SIG-M5 treated with dmso at 0.1 percent for 504 hours (cell line): Measurements from ENCODE around the gene CEMP1.
"Not testable (repeated sequence)": the region's sequence is repeated elsewhere in the genome, so short reads cannot be mapped to it uniquely, and the experiment has no call there.

Experiments
- DNase-seq: peaks from one replicate; lab custom pipeline; 2025; ENCODE audit not compliant: unreplicated experiment; lab: John Stamatoyannopoulos, UW

CEMP1 gene, protein sequence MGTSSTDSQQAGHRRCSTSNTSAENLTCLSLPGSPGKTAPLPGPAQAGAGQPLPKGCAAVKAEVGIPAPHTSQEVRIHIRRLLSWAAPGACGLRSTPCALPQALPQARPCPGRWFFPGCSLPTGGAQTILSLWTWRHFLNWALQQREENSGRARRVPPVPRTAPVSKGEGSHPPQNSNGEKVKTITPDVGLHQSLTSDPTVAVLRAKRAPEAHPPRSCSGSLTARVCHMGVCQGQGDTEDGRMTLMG

DNA sequence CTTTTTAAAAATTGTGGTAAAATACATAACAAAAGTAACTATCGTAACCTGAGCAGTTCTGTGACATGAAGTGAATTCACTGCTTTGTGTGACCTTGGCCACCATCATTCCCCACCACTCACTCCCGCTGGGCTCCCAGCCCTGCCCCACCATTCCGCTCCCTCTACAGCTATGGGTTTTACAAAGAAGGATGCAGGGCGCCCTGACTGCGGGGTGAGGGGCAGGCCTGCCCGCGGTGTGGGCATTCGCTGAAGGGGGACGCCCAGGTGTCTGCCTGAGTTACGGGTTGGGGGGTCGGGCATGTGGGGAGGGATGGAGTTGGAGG, at the start of gene CEMP1:
CEMP1 (minus strand) TSS at position 38 of the 325 bp plus-strand sequence. CDS start 335 bp downstream, outside the sequence.
- no peak for DNase-seq

DNA sequence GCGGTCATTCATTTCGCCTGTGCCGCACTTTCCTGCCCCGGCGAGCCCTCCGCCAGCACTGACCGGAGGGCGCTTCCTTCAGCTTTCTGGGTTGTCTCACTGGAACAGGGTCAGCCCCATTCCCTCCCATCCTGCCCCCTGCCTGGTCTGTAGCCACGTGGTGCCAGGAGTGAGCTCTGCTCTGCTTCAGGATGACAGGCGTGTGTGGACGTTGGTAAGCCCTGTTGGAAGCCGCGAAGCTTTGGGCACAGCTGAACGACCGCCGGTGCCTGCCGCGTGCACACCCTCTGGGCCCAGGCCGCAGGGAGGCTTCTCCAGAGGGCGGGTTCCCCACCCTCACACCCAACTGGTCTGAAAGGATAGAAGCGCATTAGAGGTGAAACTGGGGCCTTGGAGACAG, 49.6 kb upstream of the CEMP1 start:
- not testable (repeated sequence) for DNase-seq

DNA sequence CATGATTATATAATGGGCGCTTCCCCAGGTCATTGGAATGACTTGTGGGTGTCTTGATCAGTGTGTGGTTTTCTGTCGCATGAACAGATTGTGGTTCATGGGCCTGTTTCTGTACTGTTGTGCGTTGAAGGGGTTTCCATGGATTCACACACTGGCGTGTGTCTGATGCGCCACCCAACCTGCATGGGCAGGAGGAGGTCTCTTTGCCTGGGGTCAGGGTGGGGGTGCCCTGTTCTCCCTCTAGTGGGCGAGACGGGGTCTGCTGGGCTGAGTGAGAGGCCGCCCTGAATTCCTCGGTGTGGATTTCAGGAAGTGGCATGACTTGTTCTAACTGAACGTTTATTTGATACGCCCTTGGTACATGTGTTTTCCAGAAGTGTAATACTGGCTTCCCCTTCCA, 48.9 kb upstream of the CEMP1 start:
- DNase-seq: not testable (repeated sequence)

DNA sequence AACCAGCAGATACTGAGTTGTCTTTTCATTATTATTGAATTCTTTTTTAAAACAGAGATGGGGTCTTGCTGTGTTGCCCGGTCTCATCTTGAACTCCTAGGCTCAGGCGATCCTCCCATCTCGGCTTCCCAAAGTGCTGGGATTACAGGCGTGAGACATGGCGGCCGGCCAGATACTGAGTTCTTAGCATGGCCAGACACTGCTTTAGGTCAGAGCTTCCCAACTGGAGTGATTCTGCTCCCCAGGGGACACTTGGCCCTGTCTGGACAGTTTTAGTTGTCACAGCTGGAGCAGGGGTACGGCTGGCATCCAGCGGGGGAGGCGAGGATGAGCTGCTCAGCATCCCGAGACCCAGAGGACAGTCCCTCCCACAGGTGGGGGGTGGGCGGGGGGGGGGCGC, 47.7 kb upstream of the CEMP1 start:
- not testable (repeated sequence) for DNase-seq

DNA sequence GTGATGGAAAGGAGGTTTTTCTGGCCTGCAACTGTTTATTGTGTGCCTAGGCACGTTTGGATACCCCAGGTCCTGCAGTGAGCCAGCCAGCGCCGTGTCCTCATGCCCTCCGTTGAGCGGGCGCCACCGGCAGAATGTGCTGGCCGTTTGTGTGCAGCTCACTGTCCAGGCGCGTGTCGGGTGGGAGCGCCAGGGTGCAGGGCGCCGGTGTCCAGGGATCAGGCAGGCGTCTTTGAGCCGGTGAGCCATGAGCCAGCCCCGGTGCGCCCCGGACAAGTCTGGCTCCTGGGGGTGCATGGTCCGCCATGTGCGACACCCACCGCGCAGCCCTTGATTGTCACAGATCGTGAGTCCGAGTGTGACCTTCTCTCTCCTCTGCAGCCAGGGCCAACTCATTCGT, 45.8 kb upstream of the CEMP1 start:
- not testable (repeated sequence) for DNase-seq

DNA sequence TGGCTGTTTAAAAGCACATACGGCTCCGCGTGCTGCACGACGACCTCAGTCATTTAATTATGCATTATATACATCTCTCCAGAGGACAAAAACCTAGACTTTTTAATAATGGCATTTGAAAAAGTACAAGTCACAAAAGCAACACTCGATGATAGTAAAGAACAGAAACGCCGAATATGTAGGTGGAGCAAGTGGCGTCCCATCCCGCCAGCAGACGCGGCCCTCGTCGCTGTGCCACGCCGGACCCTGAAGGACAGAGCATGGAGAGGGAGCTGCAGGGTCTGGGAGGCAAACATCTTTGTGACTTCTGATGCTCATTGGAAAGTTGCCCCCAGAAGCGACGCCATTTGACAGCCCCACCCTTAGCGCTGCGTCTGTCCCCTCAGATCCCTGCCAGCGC, 44.6 kb upstream of the CEMP1 start:
- not testable (repeated sequence) for DNase-seq

DNA sequence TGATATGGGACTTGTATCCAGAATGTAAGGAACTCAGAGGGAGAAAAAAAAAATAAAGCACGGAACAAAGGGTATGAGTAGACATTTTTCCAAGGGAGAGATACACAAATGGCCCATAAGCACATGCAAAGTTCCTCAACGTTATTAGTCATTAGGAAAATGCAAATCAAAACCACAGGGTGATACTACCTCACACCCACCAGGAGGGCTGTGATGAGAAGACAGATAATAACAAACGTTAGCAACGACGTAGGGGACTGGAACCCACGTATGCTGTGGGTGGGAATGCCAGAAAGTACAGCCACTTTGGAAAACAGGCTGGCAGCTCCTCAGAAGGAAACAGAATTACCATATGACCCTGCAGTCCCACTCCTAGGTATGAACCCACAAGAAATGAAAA, 41.5 kb upstream of the CEMP1 start:
- not testable (repeated sequence) for DNase-seq

DNA sequence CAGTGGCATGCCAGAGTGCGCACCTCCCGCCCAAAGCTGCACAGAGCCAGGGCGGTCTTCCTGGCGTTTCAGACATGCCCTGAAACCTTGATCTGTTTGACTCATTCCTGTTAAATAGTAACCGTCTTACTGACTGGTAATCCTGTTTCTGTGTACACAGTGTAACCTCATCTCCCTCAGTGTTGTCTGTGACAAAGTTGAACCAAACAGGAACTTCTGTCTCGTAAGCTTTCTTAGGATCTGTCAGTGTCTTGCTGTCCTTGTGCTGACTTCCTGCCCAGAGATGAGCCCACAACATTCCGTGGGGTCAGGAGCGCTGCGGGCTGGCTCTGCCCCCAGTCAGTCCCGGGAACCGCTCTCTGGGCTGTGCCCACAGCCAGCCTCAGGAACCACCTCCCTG, 37.4 kb upstream of the CEMP1 start:
- DNase-seq: not testable (repeated sequence)

DNA sequence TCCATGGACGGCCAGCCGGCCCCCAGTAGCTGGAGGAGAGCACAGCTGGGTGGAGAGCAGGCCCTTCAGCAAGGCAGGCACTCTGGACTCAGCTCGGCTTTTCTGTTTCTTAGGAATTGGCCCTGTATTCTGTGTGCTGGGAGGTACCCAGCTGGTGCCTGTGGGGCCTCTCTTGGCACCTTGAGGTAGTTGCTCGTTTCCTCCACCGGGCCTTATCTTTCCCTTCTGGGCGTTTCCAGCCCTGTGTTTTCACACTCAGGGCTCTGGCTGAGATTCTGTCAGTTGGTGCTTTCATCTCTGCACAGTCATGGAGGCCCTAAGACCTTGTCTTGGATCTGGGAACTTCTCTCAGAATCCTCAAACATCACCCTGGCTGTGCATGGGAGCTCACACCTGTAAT, 36.3 kb upstream of the CEMP1 start:
- DNase-seq: not testable (repeated sequence)

DNA sequence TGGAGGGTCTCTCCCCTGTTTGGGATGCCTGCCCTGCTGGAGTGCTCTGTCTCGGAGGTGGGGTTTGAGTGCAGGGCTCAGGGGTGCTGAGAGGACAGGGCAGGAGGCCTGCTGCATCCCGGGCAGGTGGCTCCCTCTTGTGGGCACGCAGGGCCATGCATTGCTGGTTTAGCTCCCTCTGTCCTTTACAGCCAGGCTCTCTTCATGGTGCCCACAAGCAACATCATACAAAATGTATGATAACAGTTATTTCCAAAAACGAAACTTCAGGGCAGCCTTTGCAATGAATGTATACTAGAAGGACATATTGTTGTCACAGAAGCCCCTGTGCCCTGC, 29.6 kb upstream of the CEMP1 start:
- DNase-seq: not testable (repeated sequence)

DNA sequence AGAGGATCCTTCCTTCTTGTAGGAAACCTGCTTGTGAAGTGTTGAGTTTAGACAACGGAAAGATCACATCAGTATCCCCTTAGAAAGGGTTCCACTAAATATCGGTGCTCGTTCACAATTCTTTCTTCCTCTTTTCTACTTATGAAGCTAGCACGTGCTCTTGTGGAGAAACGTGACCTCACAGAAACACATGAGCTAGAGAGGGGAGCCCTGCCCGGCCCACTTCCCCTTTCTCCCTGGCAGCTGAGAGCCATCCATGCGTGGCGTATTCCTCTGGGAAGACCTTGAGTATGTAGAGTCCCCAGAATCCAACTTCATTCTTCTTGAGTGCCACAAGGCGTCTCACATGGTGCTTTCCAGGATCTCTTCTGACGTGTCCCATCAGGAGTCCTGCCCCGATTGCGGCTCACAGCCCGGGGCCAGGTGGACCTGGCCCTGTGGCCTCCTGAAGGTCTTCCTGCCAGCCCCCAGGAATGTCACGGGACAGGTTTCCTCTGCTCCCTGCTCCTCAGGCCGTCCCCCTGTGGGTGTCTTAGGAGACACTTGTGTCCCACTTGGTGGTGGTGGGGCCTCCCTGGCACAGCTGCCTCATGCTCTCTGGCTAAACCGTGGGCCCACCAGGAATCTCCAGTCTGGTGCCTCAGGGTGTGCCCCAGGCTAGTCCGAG, 29.1 kb upstream of the CEMP1 start:
- DNase-seq: not testable (repeated sequence)

DNA sequence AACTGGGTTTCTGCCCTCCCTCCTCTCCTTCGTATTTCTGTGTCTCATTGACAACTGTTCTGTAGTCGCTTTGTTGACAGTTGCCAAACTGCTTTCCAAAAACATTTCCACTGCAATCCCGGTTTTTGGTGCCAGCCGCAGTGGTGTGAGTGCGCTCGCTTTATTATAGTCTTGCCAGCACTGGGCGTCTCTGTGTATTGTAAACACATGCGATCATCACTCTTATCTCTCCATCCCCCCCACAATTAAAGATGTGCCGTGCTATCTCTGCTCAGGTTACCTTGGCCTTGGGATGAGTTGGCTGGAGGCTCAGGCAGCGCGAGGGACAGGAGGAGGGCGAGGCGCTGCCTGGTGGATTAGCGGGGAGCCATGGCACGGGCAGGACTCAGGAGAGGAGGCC, 25.9 kb upstream of the CEMP1 start:
- not testable (repeated sequence) for DNase-seq

DNA sequence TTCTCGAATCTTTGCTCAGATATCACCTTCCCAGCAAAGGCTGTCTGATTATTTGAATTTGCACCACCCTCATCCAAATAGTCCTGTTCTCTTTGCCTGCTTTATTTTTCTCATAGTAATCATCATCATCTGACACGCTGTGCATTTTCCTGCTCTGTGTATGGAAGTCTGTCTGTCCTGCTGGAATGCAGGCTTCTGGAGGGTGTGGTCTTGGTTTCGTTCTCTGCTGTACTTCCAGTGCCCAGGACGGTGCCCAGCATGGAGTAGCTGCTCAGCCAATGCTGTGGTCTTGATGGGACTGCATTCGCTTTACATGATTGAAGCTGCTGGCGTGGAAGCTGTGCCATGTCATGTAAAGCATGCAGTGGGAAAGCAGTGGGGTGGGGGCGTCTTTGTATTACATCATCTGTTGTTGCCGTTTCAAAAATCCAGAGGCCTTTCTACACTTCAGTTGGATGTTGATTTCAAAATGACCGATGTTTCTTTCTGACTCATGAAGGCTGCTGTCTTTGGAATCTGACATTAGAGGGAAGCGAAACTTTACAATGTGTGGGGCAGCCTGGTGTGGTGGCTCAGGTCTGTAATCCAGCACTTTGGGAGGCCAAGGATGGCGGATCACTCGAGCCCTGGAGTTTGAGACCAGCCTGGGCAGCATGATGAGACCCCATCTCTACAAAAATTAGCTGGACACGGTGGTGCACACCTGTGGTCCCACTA, 23.7 kb upstream of the CEMP1 start:
- DNase-seq: not testable (repeated sequence)

DNA sequence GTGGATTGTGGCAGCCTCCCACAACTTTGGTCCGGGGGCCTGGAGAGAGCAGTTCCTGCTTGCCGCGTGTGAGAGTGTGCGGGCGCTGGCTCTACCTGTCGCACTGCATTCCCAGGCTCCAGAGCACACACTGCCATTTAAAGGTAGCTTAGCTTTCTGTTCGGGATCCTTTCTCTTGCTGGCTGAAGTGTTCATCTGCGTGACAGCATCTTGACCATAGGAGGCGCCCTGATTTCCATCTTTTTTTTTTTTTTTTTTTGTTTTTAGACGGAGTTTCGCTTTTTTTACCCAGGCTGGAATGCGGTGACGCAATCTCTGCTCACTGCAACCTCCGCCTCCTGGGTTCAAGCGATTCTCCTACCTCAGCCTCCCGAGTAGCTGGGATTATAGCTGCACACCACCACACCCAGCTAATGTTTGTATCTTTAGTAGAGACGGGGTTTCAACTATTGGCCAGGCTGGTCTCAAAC, 20.2 kb upstream of the CEMP1 start:
- not testable (repeated sequence) for DNase-seq

DNA sequence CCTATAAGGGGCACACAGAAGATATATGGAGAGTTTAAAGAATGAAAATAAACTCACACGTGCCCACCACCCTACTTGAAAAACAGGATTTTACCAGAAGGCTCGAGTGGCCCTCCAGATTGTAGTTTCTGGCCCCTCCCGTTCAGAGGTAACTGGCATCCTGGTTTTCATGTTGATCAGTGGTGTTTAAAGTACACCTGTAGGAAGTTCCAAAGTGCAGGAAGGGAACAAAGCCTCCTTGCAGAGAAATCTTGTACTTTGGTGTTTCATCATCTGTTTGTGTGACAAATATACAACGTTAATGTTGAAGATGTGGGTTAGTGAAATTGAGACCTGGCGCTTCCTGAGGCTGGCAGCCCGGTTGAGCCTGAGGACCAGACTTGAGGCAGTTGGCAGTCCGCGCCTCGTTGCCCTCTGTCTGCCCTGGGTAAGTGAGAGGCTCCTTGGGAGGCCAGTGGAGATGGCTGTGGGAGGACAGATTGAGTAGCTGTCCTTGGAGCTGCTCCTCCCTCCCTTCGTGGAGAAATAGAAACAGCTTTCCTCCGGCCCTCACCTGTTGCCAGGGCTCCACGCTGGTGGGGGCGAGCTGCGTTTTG, 19.2 kb upstream of the CEMP1 start:
- DNase-seq: not testable (repeated sequence)

DNA sequence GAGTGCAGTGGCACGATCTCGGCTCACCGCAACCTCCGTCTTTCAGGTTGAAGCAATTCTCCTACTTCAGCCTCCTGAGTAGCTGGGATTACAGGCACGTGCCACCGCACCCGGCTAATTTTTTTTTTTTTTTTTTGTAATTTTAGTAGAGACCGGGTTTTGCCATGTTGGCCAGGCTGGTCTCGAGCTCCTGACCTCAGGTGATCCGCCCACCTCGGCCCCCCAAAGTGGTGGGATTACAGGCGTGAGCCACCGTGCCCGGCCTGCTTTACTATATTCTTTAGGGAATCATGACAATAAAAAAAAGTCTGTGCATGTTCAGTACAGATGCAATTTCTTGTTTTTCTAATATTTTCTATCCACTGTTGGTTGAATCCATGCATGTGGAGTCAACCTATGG, 12.6 kb upstream of the CEMP1 start:
- not testable (repeated sequence) for DNase-seq

DNA sequence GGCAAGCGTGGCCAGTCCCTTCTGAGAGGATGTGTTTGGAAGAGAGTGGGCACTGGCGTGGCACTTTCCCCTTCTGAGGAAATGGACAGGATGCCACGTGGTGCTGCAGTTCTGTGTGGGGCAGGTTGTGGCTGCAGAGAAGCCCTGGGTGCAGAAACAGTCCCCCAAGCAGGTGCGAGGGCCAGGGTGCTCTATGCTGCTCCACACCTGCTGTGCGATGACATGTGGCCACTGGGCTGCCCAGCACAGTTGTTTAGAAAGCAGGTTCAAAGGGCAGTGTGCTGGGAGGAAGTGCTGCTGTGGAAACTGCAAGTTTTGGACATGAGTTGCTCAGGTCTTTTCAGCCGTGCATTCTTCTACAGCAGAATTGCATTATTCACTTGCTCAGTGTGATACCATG, 10.2 kb upstream of the CEMP1 start:
- DNase-seq: not testable (repeated sequence)

DNA sequence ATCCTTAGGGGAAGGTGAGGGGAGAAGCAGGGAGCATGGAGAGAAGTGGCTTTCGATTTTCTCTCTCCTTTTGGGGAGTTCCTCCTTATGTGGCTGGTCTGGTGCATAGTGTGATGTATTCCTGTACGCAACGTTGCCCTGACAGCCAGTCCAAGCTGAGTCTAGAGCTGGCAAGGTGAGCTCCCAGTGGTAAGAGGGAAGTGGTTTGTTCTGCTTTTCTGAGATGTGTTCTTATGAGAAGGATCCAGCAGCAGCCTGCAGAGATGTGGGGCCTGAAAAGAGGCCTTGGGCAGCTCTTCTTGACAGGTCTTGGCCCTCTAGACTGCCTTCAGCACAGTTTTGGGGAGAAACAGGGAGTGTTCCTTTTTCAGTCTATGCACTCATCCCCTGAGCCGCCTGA, 9.7 kb upstream of the CEMP1 start:
- peak; percentile 37 for DNase-seq

DNA sequence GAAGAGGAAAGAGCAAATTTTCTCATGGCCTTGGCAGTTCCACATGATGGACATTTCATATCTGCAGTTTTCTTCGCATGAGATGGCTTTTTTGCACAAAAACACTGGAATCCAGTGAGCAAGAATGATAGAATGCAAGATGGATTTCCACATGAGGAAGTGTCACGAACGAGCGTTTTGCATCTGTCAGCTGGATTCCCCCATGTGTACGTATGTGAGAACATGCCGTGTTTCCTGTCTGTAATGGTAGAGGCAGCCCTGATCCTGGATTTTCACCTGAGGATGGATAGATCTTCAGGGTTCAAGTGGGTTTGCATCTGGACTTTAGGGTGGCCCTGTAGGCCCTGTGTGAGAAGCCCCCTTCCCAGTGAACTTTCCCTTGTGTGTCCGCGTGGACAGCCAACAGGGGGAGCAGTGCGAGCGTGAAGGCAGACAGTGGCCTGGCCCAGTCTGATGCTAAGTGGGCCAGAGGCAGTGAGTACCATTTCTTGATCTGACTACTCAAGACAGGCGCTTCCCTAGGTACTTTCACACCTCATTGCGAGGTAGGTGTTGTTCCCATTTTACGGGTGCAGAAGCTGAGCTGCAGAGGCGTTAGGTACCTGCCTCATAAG, 8.7 kb upstream of the CEMP1 start:
- not testable (repeated sequence) for DNase-seq

DNA sequence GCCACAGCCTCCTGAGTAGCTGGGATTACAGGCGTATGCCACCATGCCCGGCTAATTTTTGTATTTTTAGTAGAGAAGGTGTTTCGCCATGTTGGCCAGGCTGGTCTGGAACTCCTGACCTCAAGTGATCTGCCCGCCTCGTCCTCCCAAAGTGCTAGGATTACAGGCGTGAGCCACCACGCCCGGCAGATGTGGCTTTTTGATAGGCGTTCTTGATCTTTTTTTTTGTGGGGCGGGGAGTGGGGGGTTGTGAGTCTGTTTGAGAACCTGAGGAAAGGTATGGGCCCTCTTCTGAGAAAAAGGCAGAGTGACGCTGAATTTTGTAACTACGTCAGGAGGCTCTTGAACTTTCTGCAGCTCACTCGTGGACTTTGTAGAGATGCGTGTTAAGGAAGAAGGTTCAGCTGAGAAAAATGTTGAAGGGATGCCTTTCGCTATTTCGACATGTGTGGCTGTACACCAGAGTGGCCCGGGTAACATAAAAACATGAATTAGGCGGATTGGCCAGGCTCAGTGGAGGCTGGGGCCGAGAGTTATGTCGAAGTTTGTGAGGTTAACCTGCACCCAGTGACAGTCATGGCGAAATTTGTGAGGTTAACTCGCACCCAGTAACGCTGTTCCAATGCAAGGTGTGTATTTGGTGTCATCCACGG, 8.1 kb upstream of the CEMP1 start:
- not testable (repeated sequence) for DNase-seq
